ENCODE results near the gene AKR1C2.
A peak's percentile ranks its signal among the peaks of the same experiment; 100 is the strongest.
"Not testable (repeated sequence)": the region's sequence is repeated elsewhere in the genome, so short reads cannot be mapped to it uniquely, and the experiment has no call there.

Gene AKR1C2

DNA sequence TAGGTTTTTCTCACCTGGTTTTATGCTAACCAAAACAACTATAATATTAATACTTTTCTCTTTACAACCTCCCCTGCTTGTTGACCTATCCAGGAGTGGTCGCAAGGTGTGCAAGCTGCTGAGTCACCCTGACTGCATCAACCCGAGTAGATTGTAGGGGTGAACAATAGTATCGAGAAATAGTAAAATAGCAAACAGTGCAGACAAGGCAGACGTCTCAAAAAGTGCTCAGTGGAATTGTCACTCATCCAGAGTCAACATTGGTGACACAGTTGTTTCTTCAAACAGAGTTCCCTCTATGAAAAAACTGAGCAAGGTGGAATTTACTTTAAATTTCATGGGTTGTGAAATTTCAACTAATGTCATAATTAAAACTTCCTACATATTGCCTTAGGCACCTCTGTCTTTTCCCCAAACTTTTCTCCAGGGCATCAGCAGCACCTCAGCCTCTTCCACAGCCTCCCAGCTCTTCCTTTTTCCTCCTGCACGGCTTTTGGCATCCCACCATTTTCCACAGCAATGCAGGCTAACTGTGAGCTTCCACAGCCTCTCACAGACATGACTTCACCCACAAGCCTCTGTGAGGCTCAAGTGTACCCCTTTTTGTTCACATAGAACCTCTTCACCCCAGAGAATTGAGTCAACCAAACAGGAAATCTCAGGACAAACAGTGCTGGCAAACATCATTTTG, 46.6 kb downstream of the AKR1C2 start:
- DNase-seq (ENCODE audit: low read depth) = not testable (repeated sequence)

DNA sequence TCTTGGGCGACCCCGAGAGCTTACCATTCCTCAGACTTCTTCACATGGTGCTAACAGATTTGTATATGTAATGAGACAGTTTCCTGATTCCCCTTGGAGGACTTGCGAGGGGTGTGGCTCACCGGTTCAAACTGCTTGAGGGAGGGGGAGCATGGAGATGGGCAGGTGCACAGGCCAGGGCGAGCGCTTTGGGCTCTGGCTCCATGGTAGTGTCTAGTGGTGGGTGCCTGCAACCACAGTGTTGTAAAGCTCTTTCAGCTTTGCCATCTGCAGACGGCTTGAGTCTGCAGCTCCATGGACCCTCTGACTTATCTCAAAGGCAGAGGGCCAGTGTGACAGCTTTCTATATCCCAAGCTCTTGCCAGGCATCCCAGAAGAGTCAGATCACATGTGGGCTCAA, 47.6 kb downstream of the AKR1C2 start:
- not testable (repeated sequence) for DNase-seq (ENCODE audit: low read depth)

DNA sequence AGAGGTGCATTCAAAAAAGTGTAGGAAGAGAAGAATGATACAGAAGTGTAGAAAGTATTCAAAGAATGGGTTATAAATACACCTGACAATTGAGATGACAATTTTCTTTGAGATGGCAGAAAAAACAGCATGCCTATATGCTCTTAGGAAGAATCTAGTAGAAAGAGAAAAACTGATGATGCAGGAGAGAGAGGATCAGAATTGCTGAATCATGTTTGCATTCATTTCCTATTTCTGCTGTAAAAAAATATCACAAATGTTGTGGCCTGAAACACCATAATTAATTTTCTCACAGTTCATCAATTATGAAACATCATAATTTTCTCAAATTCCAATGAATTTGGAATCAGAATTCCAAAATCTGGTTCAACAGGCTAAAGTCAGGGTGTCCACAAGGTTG, 50.3 kb downstream of the AKR1C2 start:
- no peak for DNase-seq (ENCODE audit: low read depth)

DNA sequence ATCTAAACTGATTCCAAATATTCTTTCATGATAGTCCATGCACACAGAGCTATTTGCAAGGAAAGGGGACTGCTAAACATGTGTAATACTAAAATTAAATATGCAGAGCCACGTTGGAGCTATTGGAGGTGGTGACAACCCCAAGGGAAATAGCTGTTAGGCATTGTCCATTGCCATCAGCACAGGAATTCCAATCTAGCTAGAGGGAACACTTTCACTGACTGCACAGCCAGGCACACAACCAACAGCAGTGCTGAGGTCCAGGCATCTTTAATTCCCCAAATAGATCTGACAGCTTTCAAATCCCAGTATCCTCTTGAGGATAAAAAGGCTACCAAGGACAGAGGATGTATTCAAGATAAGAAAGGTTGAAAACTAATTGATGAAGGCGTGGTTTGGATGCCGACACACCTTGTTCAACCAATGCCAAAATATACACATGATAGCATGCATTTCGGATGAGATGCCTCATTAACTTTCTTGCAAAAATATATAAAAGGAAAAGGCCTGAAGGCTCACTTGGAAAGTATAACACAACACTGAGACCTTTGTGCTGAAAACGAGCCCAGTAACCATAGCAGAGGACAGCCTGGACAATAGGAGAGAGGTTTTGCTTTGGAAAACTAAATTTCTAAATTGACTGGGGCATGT, 52.0 kb downstream of the AKR1C2 start:
- not testable (repeated sequence) for DNase-seq (ENCODE audit: low read depth)

DNA sequence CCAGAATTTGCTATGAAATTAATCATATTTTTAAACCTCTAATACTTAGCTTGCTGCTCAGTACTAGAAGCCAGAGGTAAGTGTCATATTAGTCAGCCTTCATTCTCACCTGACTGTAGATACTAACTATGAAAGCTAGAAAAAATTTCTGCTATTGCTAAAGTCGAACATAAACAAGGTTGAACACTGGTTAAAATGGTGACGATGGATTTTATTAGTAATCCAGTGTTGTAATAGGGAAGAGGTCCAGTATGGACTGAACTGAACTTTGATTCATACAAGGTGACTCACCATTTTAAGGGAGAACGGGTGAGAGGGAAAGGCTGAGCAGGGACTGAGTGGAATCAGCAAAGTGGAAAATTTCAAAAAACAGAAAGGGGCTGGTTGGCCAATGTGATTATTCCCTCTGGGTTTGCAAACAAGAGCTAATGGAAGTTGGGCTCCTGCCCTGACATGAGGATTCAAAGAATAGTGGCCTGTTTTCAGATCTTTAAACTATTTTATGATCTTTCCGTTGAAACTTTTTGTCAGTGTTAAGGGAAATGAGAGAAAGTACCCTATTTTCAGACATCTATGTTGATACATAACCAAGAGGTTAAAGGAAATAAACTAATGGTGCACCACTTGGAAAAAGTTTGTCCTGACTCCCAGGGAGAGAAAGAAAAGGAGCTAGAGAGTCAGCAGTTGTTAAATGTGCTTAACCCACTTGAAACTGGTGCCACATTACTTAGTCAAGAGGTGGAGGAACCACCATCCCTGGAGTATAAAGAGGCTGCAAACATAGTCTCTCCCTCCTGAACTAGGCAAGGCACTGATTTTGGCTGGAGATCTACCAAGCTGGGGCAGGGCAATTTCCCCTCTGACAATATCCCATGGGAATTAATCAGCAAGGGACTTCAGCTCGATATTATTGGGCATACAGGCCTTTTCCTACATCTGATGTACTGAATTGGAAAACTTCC, 55.7 kb downstream of the AKR1C2 start:
- peak; percentile 91 for DNase-seq (ENCODE audit: low read depth)

DNA sequence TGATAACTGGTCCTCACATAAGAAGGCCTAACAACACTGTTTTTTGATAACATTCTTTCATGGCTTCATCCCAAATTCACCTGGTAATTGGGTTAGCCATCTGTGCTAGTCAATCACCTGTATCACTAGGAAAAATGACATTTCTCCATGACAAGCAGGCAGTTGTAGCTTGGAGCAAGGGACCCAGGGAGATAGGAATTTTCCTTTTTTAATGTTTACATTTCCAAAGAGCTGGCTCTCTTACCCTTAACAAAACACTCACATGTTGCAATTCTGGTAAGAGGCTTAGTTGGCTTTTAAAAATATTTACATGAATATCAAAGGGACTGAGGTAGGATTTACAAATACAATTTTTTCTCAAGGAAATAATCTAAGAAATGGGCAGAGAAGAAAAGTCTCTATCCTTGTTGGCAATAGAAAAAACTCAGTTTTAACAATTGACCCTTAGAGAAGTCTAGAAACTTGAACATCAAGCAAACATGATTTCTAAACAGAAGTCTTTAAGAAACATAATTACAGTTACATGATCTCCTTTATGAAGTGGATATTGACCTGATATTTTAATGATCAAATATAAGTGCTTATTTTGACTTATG, 56.5 kb downstream of the AKR1C2 start:
- DNase-seq (ENCODE audit: low read depth) = peak; percentile 24

DNA sequence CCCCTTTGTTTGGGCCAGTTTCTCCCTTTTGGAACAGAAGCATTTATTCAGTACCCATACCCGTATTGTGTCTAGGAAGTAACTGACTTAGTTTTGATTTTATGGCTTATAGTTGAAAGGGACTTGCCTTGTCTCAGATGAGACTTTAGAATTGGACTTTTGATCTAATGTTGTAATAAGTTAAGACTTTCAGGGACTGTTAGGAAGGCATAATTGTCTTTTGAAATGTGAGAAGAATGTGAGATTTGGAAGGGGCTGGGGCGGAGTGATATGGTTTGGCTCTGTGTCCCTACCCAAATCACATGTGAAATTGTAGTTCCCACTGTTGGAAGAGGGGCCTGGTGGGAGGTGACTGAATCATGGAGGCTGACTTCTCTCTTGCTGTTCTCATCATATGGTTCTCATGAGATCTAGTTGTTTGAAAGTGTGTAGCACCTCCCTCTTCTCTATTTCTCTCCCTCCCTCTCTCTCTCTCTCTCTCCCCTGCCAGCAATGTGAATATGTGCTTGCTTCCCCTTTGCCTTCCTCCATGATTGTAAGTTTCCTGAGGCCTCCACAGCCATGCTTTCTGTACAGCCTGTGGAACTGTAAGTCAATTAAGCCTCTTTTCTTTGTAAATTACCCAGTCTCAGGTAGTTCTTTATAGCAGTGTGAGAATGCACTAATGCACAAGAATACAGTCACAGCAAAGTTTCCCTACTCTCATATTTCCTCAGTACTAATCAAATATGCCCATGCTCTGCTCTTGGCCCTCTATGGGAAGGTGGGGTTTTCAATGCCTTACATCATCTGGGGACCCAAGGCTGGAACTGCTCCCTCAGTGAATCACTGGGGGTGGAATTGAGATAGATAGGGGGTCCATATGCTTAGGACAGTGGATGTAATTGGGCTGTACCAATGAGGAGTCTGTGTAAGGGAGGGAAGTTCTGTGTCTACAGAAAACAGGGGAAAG, 57.6 kb downstream of the AKR1C2 start:
- DNase-seq (ENCODE audit: low read depth) = no peak

DNA sequence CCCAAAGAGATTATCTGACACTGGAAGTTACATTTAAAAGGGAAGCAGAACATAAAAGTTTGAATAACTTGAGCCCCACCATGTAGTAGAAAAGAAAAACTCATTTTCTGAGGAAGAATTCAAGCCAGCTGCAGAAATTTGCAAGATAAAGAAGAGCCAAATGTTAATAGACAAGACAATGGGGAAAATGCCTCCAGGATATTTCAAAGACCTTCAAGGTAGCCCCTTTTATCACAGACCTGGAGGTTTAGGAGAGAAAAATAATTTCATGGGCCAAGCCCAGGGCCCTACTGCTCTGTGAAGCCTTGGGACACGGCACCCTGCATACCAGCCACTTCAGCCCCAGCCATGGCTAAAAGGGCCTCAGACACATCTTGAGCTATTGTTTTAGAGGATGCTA, 58.8 kb downstream of the AKR1C2 start:
- DNase-seq (ENCODE audit: low read depth) = no peak

DNA sequence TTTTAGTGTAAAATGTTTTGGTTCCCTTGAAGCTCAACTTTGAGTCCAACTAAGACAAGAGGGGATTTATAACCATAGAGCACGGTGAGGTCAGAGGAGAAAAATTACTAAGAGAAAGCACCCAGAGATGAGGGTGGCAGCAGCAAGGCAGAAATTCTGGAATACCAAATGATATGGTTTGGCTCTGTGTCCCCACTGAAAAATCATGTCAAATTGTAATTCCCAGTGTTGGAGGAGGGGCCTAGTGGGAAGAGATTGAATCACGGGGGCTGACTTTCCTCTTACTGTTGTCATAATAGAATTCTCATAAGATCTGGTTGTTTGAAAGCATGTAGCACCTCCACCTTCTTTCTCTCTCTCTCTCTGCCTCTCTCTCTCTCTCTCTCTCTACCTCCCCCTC, 59.8 kb downstream of the AKR1C2 start:
- no peak for DNase-seq (ENCODE audit: low read depth)

DNA sequence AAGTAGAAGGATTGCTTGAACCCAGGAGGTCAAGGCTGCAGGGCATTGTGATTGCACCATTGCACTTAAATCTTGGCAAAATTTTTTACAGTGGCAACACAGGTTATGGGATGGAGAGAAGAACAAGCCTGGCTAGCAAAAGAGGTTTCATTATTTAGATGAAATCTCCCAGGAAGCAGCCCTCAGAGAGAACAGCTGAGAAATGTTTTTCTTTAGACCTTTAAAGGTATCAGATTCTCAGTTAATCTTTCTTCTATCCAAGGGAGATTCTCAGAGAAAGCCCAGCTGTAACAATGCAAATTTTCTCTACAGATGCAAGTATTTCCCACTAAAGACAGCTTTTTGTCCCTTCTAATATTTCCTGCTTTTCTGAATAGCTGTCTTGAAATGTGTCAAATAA, 60.2 kb downstream of the AKR1C2 start:
- not testable (repeated sequence) for DNase-seq (ENCODE audit: low read depth)

DNA sequence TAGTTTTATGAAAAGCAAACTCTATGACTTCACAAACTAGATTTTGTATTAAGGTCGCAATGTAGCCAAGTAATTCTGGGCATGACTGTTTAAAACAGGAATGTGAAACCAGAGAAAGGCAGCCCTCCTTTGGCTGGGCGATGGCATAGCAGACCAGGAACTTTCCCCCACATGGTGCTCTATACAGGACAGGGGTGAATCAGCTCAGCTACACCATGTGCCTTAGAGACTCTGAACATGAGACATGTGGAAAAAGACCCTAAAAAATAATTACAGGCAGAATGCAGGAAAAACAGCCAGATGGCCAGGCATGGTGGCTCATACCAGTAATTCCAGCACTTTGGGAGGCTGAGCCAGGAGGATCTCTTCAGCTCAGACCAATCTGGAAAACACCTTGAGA, 60.7 kb downstream of the AKR1C2 start:
- peak; percentile 39 for DNase-seq (ENCODE audit: low read depth)

DNA sequence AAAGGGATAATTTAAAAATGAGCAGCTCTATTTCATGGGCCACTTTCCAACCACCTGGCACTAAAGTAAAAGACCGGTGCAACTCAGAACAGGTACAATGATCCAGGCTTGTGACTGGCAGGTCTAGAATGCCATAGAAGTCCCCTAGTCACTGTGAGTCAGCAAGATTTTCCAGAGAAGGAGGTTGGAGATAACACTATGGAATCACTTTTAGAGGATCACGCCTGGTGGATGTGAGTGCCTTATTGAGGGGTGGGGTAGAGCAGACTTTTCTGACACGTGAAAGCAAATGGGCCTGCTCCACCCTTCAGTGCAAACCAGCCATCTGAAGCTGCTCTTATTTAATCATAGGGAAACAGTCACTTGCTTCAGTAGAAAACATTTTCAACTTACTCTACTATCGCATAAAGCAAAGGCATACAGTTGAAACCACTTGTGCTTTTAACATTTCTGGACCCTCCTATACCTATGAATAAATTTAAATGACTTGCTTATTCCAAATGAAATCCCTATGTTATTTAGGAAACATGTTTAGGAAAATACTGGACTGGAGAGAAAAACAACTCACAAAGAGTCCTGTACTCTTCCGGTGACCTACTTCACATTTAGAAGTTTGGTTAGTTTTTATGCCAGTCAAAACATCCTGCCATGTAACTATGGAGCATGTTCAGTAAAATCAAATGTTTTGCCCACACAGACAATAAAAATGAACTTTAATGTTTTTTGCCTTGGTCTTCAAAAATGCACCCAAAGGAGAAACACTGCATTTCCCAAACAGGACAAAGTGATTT, 61.9 kb downstream of the AKR1C2 start:
- DNase-seq (ENCODE audit: low read depth) = no peak

DNA sequence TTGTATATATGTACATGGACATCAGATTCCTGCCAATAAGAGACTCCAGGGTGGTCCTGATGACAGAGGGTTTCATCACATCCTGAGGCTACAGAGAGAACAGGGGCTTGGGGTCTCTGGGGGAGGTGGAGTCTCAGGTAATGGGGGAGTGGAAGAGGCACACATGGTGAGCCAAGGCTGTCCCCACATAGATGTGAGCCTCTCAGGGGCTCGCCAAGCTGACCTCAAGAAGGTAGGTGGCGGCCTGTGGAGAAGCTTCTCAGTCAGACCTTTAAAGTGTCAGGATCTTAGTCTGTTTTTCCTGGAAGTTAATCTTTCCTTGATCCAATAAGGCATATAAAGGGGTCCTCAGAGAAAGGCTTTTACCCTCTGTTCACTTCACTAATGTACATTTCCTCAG, 62.7 kb downstream of the AKR1C2 start:
- DNase-seq (ENCODE audit: low read depth) = not testable (repeated sequence)

DNA sequence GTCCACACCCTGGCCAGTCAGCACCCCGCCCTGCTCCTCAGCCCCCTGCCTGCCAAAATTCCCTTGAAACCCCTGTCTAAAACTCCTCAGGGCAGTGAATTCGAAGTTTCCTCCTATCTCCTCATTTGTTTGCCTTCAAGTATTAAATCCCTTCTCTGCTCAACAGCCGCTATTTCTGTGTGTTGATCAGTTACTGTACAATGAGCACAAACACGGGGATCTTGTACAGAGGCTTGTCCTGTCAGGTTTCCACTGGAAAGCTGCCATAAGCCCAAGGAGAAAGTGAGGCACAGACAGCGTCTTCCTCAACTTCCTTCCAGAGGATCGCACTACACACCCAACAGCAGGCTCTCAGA, 63.6 kb downstream of the AKR1C2 start:
- not testable (repeated sequence) for DNase-seq (ENCODE audit: low read depth)

DNA sequence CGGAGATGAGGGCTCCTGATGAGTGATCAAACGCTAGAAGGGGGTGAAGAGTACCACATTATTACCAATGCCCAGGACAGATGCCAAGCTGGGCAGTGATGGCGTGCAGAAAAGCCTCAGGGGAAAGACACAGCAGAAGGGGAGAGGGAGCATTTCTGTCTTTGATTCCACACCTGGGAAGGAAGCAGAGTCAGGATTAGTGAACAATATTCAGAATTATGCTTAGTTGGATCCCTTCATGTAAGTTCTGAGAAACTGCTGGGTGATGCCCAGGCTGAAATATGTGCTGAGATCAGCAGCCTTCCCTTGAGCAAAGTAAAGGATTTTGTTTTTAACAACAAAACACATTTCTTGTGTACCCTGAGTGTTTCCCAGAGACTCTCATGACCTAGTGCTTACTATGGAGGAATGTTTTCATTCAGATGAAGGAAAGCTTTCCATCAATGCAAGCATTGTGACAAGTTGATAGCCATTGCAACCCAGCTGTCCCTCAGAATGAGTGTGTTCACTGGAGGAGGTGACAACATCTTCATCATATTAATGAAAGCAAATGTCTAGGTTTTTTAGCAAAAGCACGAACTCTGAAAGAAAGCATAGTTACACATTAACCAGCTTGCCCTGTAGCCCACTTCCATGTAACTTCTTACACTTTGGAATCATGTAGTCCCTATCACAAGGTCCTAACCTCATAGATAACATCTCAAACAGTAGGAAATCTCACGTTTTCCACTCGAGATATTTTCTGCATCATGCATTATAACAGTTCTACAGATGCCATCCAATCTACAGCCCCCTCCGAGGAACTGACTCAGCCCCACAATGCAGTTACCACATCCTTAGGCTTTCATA, 64.2 kb downstream of the AKR1C2 start:
- no peak for DNase-seq (ENCODE audit: low read depth)

Data from amniotic epithelial cell (primary cell).